Measurements from ENCODE around the gene ZNF503.

ZNF503 gene

DNA sequence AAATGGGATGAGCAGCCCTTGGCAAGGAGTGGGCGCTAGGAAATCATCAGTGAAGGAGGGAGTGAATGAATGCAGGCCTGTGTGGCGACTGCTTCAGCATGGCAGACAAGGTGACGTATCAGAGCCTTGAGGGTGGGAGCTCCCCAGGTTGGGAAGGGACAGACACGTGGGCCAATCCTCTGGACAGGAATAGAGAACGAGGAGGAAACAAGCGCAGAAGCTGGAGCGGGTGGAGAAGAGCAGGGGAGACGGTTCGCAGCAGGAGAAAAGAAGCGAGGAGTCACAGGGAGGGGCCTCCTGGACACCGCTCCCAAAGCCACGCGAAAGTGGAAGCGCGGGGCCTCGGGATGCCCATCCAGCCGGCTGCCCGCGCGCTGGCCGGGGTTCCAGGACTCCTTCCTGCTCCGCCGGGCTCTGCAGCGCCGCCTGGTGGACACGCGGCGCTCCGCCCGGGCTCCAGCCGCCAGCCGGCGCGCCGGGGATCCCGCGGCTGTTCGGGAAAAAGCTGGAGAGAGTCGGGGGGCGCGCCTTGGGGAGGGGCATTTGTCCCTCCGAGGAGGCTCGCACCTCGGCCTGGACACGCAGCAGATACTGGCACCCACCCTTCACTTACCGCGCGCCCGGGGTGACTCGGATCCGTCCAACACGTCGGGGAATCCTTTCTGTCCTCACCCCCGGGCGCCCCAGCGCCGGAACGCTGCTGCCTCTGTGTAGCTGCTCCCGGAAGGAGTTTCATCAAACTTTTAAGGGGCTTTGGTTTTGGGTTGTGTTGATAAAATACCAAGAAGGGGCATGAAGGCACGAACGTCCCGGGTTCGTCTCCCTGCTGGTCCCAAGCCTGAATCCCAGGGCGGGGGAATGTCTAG lies 6.3 kb downstream of the ZNF503 start:
- no peaks in the 10 kb centered on the region for H3K9me3 ChIP-seq (ENCODE audit: control insufficient read depth, low read length)
- H3K27me3 ChIP-seq (ENCODE audit: control insufficient read depth, insufficient read depth, low read length), result peaks cover 14% of the 10 kb centered on the region
- H3K4me1 ChIP-seq (ENCODE audit: control insufficient read depth, insufficient read depth, low read length), result peaks cover 7% of the 10 kb centered on the region
- H3K4me3 ChIP-seq (ENCODE audit: low read length), result no peak overlapping the region
- H3K36me3 ChIP-seq (ENCODE audit: control insufficient read depth, insufficient read depth, low read length), result no peaks in the 10 kb centered on the region
- H3K9ac ChIP-seq (ENCODE audit: low read length), result peak overlapping the region; percentile 74

DNA sequence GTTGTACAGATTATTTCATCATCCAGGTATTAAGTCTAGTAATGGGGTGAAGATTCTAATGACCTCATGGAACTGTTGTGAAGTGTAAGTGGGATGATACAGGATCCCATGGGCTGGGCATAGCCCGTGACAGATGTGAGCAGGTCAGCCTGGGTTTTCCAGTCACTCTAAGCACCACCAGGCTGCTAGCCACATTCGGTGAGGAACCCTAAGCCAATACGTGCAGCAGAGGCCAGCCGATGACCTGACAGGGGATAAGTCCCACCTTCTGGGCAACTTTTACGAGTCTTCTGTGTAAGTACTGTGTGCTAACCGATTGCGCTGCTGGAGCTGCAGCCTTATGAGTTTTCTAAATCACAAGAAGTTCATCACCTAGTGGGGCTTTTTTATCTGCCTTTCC lies 7.3 kb downstream of the ZNF503 start:
- Histone ChIP-seq H3K4me1 (ENCODE audit: control insufficient read depth, insufficient read depth, low read length) (peaks cover 7% of the 10 kb centered on the region), H3K9ac (ENCODE audit: low read length) (no peak overlapping the region), H3K36me3 (ENCODE audit: control insufficient read depth, insufficient read depth, low read length) (no peaks in the 10 kb centered on the region), H3K27me3 (ENCODE audit: control insufficient read depth, insufficient read depth, low read length) (peaks cover 11% of the 10 kb centered on the region), H3K9me3 (ENCODE audit: control insufficient read depth, low read length) (no peaks in the 10 kb centered on the region), H3K4me3 (ENCODE audit: low read length) (no peak overlapping the region)

DNA sequence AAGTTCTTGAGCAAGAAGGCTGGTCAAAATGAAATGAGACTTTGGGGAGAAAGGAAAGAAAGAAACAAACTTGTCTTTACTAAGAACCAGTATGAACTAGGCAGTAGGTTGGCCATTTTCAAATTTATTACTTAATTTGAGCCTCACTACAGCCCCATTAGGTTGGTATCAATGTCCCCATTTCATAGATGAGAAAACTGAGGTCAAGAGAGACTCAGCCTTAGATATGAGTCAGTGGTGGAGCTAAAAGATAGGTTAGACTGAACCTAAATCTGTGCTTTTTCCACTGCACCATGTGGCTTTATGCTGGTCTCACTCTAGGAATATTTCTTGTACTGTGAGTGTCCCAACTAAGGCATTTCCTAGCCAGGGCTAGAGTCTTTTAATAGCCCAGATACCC lies 8.8 kb downstream of the ZNF503 start:
- H3K4me3 ChIP-seq (ENCODE audit: low read length), result no peak overlapping the region
- H3K4me1 ChIP-seq (ENCODE audit: control insufficient read depth, insufficient read depth, low read length), result peaks cover 7% of the 10 kb centered on the region
- H3K9ac ChIP-seq (ENCODE audit: low read length), result no peak overlapping the region
- peaks cover 11% of the 10 kb centered on the region for H3K27me3 ChIP-seq (ENCODE audit: control insufficient read depth, insufficient read depth, low read length)
- H3K36me3 ChIP-seq (ENCODE audit: control insufficient read depth, insufficient read depth, low read length), result no peaks in the 10 kb centered on the region
- no peaks in the 10 kb centered on the region for H3K9me3 ChIP-seq (ENCODE audit: control insufficient read depth, low read length)

DNA sequence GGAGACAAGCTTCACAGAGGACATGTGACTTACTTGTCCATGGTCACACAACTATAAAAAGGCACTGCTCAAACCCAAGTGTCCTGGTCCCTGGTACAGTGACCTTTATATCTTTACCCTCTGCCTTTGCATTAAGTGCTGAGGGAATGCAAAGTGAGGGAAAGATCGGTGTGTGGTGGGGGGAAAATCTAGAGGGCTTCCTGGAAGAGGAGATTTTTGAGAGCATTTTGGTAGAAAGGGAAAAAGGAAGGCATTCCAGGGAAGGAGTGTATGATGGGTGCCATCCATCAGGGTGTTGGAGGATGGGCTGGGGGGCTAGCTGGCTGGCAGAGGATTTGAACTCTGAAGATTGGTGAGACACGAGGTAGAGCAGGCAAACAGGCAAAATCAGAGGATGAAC lies 9.3 kb downstream of the ZNF503 start:
- no peak overlapping the region for H3K4me3 ChIP-seq (ENCODE audit: low read length)
- H3K36me3 ChIP-seq (ENCODE audit: control insufficient read depth, insufficient read depth, low read length), result no peaks in the 10 kb centered on the region
- peaks cover 11% of the 10 kb centered on the region for H3K27me3 ChIP-seq (ENCODE audit: control insufficient read depth, insufficient read depth, low read length)
- no peak overlapping the region for H3K9ac ChIP-seq (ENCODE audit: low read length)
- H3K9me3 ChIP-seq (ENCODE audit: control insufficient read depth, low read length), result no peaks in the 10 kb centered on the region
- H3K4me1 ChIP-seq (ENCODE audit: control insufficient read depth, insufficient read depth, low read length), result peaks cover 7% of the 10 kb centered on the region

DNA sequence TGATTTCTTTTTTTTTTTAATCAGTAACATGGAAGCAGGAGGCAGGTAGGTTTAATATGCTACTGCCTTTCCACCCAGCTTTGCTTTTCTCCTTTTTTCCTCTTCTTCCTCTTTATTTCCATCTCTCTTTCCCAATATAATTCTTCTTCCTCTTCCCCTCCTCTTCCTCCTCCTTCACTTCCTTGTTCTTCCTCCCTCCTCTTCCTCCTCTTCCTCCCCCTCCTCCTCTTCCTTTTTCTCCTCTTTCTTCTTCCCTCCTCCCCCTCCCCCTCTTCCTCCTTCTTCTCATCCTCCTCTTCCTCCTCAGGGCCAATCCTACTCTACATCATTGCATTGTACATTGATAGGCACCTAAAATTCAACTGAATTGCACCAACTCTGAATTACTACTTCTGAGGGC lies 11.4 kb downstream of the ZNF503 start:
- no peaks in the 10 kb centered on the region for H3K4me1 ChIP-seq (ENCODE audit: control insufficient read depth, insufficient read depth, low read length)
- H3K4me3 ChIP-seq (ENCODE audit: low read length), result no peak overlapping the region
- no peaks in the 10 kb centered on the region for H3K27me3 ChIP-seq (ENCODE audit: control insufficient read depth, insufficient read depth, low read length)

DNA sequence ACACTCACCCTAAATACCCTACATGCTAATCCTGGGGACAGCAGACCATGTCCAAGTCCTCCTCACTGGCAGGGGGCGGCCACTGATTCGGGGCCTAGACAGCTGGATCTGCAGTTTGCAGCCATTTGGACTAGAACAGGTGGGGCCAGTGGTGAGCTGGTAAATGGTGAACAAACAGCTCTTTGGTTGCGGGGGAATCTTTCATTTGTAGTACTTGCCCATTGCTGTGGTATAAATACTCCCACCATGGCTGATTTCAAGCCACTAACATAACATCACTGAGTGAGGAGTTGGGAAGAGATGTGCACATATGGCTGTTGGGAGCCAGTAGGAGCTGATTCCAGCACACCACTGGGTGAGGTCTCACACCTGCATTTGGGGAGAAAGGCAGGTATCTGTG lies 13.5 kb downstream of the ZNF503 start:
- H3K9ac ChIP-seq (ENCODE audit: low read length), result no peak overlapping the region
- no peak overlapping the region for H3K4me3 ChIP-seq (ENCODE audit: low read length)
- H3K36me3 ChIP-seq (ENCODE audit: control insufficient read depth, insufficient read depth, low read length), result no peaks in the 10 kb centered on the region
- no peaks in the 10 kb centered on the region for H3K4me1 ChIP-seq (ENCODE audit: control insufficient read depth, insufficient read depth, low read length)
- H3K27me3 ChIP-seq (ENCODE audit: control insufficient read depth, insufficient read depth, low read length), result no peaks in the 10 kb centered on the region
- H3K9me3 ChIP-seq (ENCODE audit: control insufficient read depth, low read length), result no peaks in the 10 kb centered on the region

More for the DNA sequence above, 11.4 kb downstream of the ZNF503 start:
- H3K36me3 ChIP-seq (ENCODE audit: control insufficient read depth, insufficient read depth, low read length), result no peaks in the 10 kb centered on the region
- no peaks in the 10 kb centered on the region for H3K9me3 ChIP-seq (ENCODE audit: control insufficient read depth, low read length)
- H3K9ac ChIP-seq (ENCODE audit: low read length), result no peak overlapping the region

DNA sequence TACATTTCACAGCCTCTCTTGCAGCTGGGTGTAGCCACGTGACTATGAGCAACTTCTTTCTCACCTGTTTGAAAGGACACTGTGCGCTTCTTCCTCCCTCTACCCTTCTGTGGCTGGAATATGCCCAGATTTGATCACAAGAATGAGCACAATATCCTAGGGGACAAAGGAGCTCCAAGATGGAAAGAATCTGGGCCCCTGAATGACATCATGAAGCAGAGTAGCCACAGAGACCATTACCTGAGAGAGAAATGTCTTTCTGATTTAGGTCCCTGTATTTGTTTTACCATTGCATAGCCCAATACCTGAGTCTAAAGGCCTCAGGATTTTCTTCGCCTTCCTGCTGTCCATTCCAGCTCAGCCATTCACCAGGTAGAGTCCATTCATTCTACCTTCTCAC lies 15.4 kb downstream of the ZNF503 start:
- Histone ChIP-seq H3K27me3 (ENCODE audit: control insufficient read depth, insufficient read depth, low read length) (no peaks in the 10 kb centered on the region), H3K4me3 (ENCODE audit: low read length) (no peak overlapping the region), H3K9ac (ENCODE audit: low read length) (no peak overlapping the region), H3K4me1 (ENCODE audit: control insufficient read depth, insufficient read depth, low read length) (no peaks in the 10 kb centered on the region), H3K36me3 (ENCODE audit: control insufficient read depth, insufficient read depth, low read length) (no peaks in the 10 kb centered on the region), H3K9me3 (ENCODE audit: control insufficient read depth, low read length) (no peaks in the 10 kb centered on the region)

DNA sequence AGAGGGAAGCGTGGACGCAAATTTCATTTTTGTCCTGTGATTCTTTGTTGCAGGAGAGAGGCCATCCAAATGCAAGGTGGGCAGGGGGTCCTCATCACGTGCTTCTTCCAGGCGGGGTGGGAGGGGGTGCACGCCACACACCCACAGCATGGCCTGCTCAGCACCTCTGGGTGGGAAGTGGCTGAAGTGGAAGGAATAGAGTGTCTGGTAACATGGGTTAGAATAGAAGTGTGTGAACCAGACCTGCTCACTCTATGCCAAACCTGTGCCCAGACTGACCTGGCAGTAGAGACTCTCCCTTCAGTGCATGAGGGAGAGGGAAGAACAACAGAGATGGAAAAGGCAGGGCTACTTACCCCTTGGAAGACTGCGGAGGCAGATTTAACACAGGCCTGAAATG lies 21.7 kb downstream of the ZNF503 start:
- Histone ChIP-seq H3K9me3 (ENCODE audit: control insufficient read depth, low read length) (no peaks in the 10 kb centered on the region), H3K4me1 (ENCODE audit: control insufficient read depth, insufficient read depth, low read length) (no peaks in the 10 kb centered on the region), H3K4me3 (ENCODE audit: low read length) (no peak overlapping the region), H3K27me3 (ENCODE audit: control insufficient read depth, insufficient read depth, low read length) (no peaks in the 10 kb centered on the region), H3K36me3 (ENCODE audit: control insufficient read depth, insufficient read depth, low read length) (no peaks in the 10 kb centered on the region), H3K9ac (ENCODE audit: low read length) (no peak overlapping the region)

DNA sequence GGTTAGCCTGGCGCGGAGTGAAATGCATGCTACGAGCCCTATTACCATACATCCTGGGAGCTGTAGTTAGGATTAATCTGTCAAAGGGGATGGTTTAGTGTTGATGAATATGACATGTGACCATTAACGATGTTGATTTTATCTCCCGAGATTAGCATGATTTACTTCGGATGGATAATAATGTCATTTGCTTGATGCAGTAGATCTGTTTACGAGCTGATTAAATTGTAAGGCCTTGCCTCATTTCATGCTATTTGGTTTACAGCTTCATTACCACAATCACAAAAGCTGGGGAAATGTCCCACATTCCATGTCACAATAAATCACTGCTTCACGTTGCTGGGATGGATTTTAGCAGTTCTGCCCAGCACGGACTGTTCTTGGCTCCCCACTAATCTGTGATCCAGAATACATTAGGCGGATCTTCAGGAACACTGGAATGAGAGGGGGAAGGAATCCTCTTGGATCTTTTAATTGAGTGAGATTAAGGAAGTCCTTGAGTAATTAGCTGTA lies 22.3 kb downstream of the ZNF503 start:
- H3K9me3 ChIP-seq (ENCODE audit: control insufficient read depth, low read length), result no peaks in the 10 kb centered on the region
- no peaks in the 10 kb centered on the region for H3K36me3 ChIP-seq (ENCODE audit: control insufficient read depth, insufficient read depth, low read length)
- H3K9ac ChIP-seq (ENCODE audit: low read length), result no peak overlapping the region
- H3K4me1 ChIP-seq (ENCODE audit: control insufficient read depth, insufficient read depth, low read length), result no peaks in the 10 kb centered on the region
- H3K27me3 ChIP-seq (ENCODE audit: control insufficient read depth, insufficient read depth, low read length), result no peaks in the 10 kb centered on the region
- H3K4me3 ChIP-seq (ENCODE audit: low read length), result no peak overlapping the region

DNA sequence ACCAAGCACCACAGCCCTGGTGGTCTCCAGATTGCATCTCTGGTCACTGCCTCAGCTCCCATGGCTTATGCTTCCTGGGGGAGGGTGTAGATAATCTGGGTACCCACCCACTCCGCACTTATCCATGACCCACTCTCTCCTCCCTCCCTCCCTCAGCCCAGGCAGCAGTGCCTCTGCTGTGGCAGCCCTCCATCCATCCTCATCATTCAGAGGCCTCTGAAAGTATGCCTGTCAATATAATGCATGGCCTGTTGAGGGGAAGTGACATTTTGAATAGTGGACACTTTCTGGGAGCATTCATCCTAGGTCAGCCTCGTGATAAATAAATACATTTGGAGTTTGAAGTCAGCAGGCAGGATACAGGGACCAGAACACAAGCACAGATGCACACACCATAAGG lies 23.2 kb downstream of the ZNF503 start:
- Histone ChIP-seq H3K4me3 (ENCODE audit: low read length) (no peak overlapping the region), H3K9ac (ENCODE audit: low read length) (no peak overlapping the region), H3K27me3 (ENCODE audit: control insufficient read depth, insufficient read depth, low read length) (no peaks in the 10 kb centered on the region), H3K9me3 (ENCODE audit: control insufficient read depth, low read length) (no peaks in the 10 kb centered on the region), H3K4me1 (ENCODE audit: control insufficient read depth, insufficient read depth, low read length) (no peaks in the 10 kb centered on the region), H3K36me3 (ENCODE audit: control insufficient read depth, insufficient read depth, low read length) (no peaks in the 10 kb centered on the region)

DNA sequence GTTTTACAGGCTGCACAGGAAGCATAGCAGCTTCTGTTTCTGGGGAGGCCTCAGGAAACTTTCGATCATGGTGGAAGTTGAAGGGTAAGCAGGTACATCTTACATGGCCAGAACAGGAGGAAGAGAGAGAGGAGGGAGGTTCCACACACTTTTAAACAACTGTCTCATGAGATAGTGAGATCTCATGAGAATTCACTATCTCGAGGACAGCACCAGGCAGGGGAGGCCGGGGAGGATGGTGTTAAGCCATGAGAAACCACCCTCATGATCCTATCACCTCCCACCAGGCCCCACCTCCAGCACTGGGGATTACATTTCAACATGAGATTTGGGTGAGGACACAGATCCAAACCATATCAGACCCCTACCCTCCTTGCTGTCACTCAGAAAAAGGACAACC lies 23.7 kb downstream of the ZNF503 start:
- Histone ChIP-seq H3K27me3 (ENCODE audit: control insufficient read depth, insufficient read depth, low read length) (no peaks in the 10 kb centered on the region), H3K4me1 (ENCODE audit: control insufficient read depth, insufficient read depth, low read length) (no peaks in the 10 kb centered on the region), H3K36me3 (ENCODE audit: control insufficient read depth, insufficient read depth, low read length) (no peaks in the 10 kb centered on the region), H3K9me3 (ENCODE audit: control insufficient read depth, low read length) (no peaks in the 10 kb centered on the region), H3K4me3 (ENCODE audit: low read length) (no peak overlapping the region), H3K9ac (ENCODE audit: low read length) (no peak overlapping the region)

DNA sequence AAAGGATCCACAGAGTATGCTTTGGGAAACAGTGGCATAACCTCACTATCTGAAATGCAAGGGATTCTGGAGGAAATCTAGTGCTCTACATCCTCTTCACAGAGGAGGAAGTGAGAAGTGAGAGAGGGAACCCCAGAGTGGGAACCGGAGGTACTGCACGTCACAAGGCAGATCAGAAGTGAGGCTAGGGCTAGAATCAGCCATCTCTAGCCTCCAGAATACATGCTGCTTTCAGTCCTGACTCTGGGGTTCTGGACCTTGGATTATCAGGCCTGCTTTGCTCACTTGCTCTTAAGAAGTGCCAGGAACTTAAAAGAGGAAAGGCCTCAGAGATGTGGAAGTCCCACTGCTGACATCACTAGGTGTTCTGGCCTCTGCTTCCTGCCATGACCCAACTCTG lies 25.7 kb downstream of the ZNF503 start:
- Histone ChIP-seq H3K4me3 (ENCODE audit: low read length) (no peak overlapping the region), H3K9ac (ENCODE audit: low read length) (no peak overlapping the region), H3K36me3 (ENCODE audit: control insufficient read depth, insufficient read depth, low read length) (no peaks in the 10 kb centered on the region), H3K27me3 (ENCODE audit: control insufficient read depth, insufficient read depth, low read length) (no peaks in the 10 kb centered on the region), H3K9me3 (ENCODE audit: control insufficient read depth, low read length) (no peaks in the 10 kb centered on the region), H3K4me1 (ENCODE audit: control insufficient read depth, insufficient read depth, low read length) (no peaks in the 10 kb centered on the region)

Measured in mucosa of stomach (tissue), 1 donor.